K562 (cell line): Measurements from ENCODE around the gene INHA. TPM values are rescaled to one million over a fixed set of nuclear protein-coding genes. Genes with fewer than 3 reads are reported as not detected.

Experiments used
- ATAC-seq: fragments of 200-7000 bp; cut with Tn5 transposase; 3 replicates; pipeline ENCODE4 v1.9.1; 2020; ENCODE audit warnings: moderate library complexity
- BruUV-seq: library from RNA; stranded (reverse); fragments of 400-500 nt; replicated peaks from 2 replicates; lab custom pipeline; 2021; lab: Mats Ljungman, UMichigan
- CTCF ChIA-PET: fragments of 300-600 bp; formaldehyde crosslinking; extraction: SDS; loops from one replicate; lab custom pipeline; 2021; ENCODE audit warnings: low intra/inter-chr PET ratio; lab: Yijun Ruan, JAX
- POLR2A ChIA-PET: fragments of 300-600, 350-650 bp; sonication (Branson Sonifier 250); formaldehyde crosslinking; extraction: SDS; loops from one replicate; lab custom pipeline; 2021; ENCODE audit warnings: antibody characterized with exemption, inconsistent platforms; lab: Yijun Ruan, JAX
- DNase-seq, 4 experiments: peaks; one replicate each; pipeline versions ENCODE4 v3.0.0 to v3.0.0-alpha.2; 2011 to 2018; ENCODE audit warnings: low spot score in 3 of 4, mixed read lengths in 3 of 4; ENCODE audit errors: extremely low read depth in 1 of 4
- FAIRE-seq: peaks from 2 replicates; lab custom pipeline; 2011; peaks lifted over from hg19 to GRCh38; lab: Jason Lieb, UNC
- H2AFZ ChIP-seq: 2 replicates; pipeline ENCODE4 v1.6.0; 2011; ENCODE audit warnings: low read depth, low read length, control low read depth, inconsistent platforms
- H3K27ac ChIP-seq: fragments of 200-600 bp; 3 replicates; pipeline ENCODE4 v1.8.0; 2011; ENCODE audit warnings: low read depth, mild to moderate bottlenecking, control low read depth, inconsistent platforms, low read length, moderate library complexity, mixed read lengths; ENCODE audit errors: extremely low read depth
- H3K27me3 ChIP-seq, 2 experiments: fragments of 300-600 bp in 1 of 2; 2 replicates in 1 of 2; 3 replicates in 1 of 2; pipeline versions ENCODE4 v1.6.0 to v1.8.0; 2011; ENCODE audit warnings: inconsistent platforms in 2 of 2, low read length in 2 of 2, mild to moderate bottlenecking in 1 of 2, mixed read lengths in 1 of 2, moderate library complexity in 1 of 2; ENCODE audit not compliant: control insufficient read depth in 2 of 2, insufficient read depth in 2 of 2
- H3K36me3 ChIP-seq: fragments of 300-600 bp; 3 replicates; pipeline ENCODE4 v1.8.0; 2011; ENCODE audit warnings: mild to moderate bottlenecking, low read length, inconsistent platforms; ENCODE audit not compliant: control insufficient read depth, insufficient read depth
- H3K4me1 ChIP-seq, 2 experiments: fragments of 200-600 bp in 1 of 2; replicated peaks in 1 of 2; 2 replicates in 1 of 2; 3 replicates in 1 of 2; pipeline versions ENCODE4 v1.5.1 to v1.8.0; 2011; ENCODE audit warnings: inconsistent platforms in 2 of 2, low read length in 2 of 2, mild to moderate bottlenecking in 1 of 2, mixed read lengths in 1 of 2, moderate library complexity in 1 of 2; ENCODE audit not compliant: control insufficient read depth in 2 of 2, insufficient read depth in 2 of 2
- H3K4me2 ChIP-seq: 2 replicates; pipeline ENCODE4 v1.6.1; 2011; ENCODE audit warnings: low read length, control low read depth, inconsistent platforms, mixed read lengths; ENCODE audit not compliant: insufficient read depth
- H3K4me3 ChIP-seq: fragments of 200-600 bp; sonication (generic), shearing (Covaris generic); 2 replicates; pipeline ENCODE4 v1.5.1; 2016; ENCODE audit warnings: control low read depth, inconsistent platforms
- H3K79me2 ChIP-seq: fragments of 200-600 bp; 3 replicates; pipeline ENCODE4 v1.8.0; 2011; ENCODE audit warnings: low read length, inconsistent platforms; ENCODE audit not compliant: control insufficient read depth, insufficient read depth
- H3K9ac ChIP-seq, 2 experiments: 2 replicates each; pipeline versions ENCODE4 v1.6.0 to v1.6.1; 2011; ENCODE audit warnings: low read depth in 2 of 2, low read length in 2 of 2, control low read depth in 1 of 2, inconsistent platforms in 1 of 2, mild to moderate bottlenecking in 1 of 2, mixed read lengths in 1 of 2; ENCODE audit not compliant: insufficient read depth in 1 of 2
- H3K9me1 ChIP-seq: one replicate; pipeline ENCODE4 v1.6.0; 2011; ENCODE audit warnings: inconsistent platforms, mild to moderate bottlenecking, low read length, moderate library complexity; ENCODE audit not compliant: control insufficient read depth, insufficient read depth
- H3K9me3 ChIP-seq: replicated peaks from 2 replicates; pipeline ENCODE4 v1.5.1; 2011; ENCODE audit warnings: low read depth, low read length, inconsistent platforms; ENCODE audit not compliant: control insufficient read depth, insufficient read depth
- H4K20me1 ChIP-seq: replicated peaks from 2 replicates; pipeline ENCODE4 v1.6.1; 2011; ENCODE audit warnings: low read length, inconsistent platforms, mixed read lengths; ENCODE audit not compliant: control insufficient read depth, insufficient read depth
- CBFA2T3 ChIP-seq: fragments of 450-650 bp; IDR thresholded peaks from 2 replicates; pipeline ENCODE4 v1.6.1; 2017
- CCAR2 ChIP-seq: fragments of 200-400 bp; formaldehyde crosslinking; IDR thresholded peaks from 2 replicates; pipeline ENCODE4 v1.6.1; 2017; ENCODE audit warnings: mild to moderate bottlenecking, low read depth, low read length
- POLR2G ChIP-seq: fragments of 200-400 bp; formaldehyde crosslinking; IDR thresholded peaks from 2 replicates; pipeline ENCODE4 v1.6.1; 2017; ENCODE audit warnings: low read depth, mild to moderate bottlenecking, antibody characterized with exemption, low read length, moderate library complexity
- PRDM10 ChIP-seq: fragments of 450-650 bp; IDR thresholded peaks from 2 replicates; pipeline ENCODE4 v1.6.1; 2018; ENCODE audit not compliant: partially characterized antibody
- TAL1 ChIP-seq: fragments of 450-650 bp; IDR thresholded peaks from 2 replicates; pipeline ENCODE4 v1.6.1; 2016; ENCODE audit warnings: mild to moderate bottlenecking
- XRCC4 ChIP-seq: IDR thresholded peaks from one replicate; pipeline ENCODE4 v1.6.1; 2011; ENCODE audit not compliant: insufficient read depth, insufficient read length; ENCODE audit errors: extremely low read depth
- WGBS: fragments of 100-300 bp; shearing (Covaris generic); methylation state at CpG from one replicate; pipeline ENCODE4 v1.1.6; 2016; ENCODE audit warnings: low coverage, mixed read lengths; ENCODE audit not compliant: insufficient coverage; ENCODE audit errors: missing lambda C conversion rate; 5-methylcytosine and 5-hydroxymethylcytosine counted together
- in situ Hi-C: fragments of 300-500 bp; cut with MboI; formaldehyde crosslinking; loops from 4 replicates; pipeline ENCODE4 v1.15.0; 2018; ENCODE audit warnings: inconsistent platforms, mixed read lengths
- intact Hi-C: fragments of 100-400 bp; cut with micrococcal nuclease; formaldehyde crosslinking; loops from 2 replicates; pipeline ENCODE4 v1.14.2; 2022
- polyA plus RNA-seq, 8 experiments: library from polyadenylated mRNA; depleted of rRNA in 4 of 8; stranded (reverse) in 5 of 8; unstranded in 3 of 8; fragments of >200 nt; fragmentation: Nextera tagmentation in 2 of 8; fragmentation: Illumina TruSeq in 1 of 8; extraction: Ambion mirVana in 2 of 8; extraction: Trizol in 1 of 8; gene quantifications; 2 replicates each; pipeline versions ENCODE4 v1.2.1 to v1.2.3, GENCODE V29; 2011 to 2014; ENCODE audit warnings: inconsistent platforms in 1 of 8, missing spikeins in 1 of 8
- total RNA-seq, 7 experiments: library from RNA; depleted of rRNA in 6 of 7; stranded (reverse); fragments of >200 nt in 6 of 7; fragmentation: Illumina TruSeq in 2 of 7; extraction: Trizol in 2 of 7; gene quantifications; 2 replicates each; pipeline versions ENCODE4 v1.2.1 to v1.2.3, GENCODE V29; 2011 to 2021; ENCODE audit warnings: low replicate concordance in 1 of 7
- TF ChIP-seq, protein P1 (sequence below): fragments of 200-800 bp; sonication (Bioruptor generic); IDR thresholded peaks from 2 replicates; pipeline ENCODE4 v1.6.1; 2017; ENCODE audit warnings: missing genetic modification characterization, missing compliant biosample characterization
- TF ChIP-seq, protein P2 (sequence below): fragments of 250-450 bp; sonication (Bioruptor Pico); IDR thresholded peaks from 2 replicates; pipeline ENCODE4 v1.5.0; 2020; ENCODE audit warnings: mild to moderate bottlenecking, borderline replicate concordance

Gene INHA
- total and polyA plus RNA-seq, 9 of the 15 experiments (the other 6 are each of a cell fraction or from before 2014, with no cell fraction given), result 0.07 to 1.9 (median 0.40) TPM

DNA sequence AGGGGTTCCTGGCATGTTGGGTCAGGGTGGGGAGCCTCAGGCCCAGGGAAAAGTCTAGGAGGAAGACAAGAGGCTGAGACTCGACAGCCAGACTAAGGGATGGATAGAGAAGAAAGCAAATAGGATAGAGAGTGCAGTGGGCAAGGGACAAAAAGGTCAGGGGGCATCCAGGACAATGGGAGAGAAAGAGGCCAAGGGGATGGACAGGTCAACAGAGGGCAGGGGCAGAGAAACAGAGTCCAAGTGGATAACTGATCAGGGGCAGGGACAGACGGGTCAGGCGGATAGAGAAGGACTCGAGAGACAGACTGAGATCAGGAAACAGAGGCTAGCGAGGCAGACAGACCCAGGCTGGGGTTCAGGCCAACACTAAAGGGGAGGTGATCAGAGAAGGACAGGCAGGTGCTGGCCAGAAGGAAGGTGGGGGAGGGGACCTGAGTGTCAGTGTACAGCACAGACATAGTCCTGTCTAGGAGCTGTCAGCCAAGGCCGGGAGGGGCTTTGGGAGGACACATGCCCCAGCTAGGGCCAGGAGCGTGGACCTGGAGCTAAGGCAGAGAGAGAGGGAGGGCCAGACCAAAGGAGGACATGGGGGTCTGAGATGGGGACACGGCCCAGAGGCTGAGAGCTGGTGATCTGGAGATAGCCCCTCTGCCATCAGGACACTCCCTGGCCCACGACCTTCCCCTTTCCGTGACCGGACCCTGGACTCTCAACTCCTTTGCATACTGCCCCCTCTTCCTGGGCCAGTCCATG, 45.6 kb upstream of the INHA start (continued):
- TF ChIP-seq PRDM10, result peak; percentile 63
- no peak for TF ChIP-seq XRCC4
- no peak for TF ChIP-seq TAL1
- peak; percentile 24; the same call in 1 of the 2 replicates for TF ChIP-seq CBFA2T3

GRCh38 chr2:219527076-219527394, 45.1 kb upstream of the INHA start:
- peak overlapping the region; percentile 74 for H3K4me2 ChIP-seq
- ATAC-seq (no peak), FAIRE-seq (no peak), DNase-seq (no peak)
- intact Hi-C loops (no loop called here), in situ Hi-C loops (loop anchor here (5.0 to 10.0 kb wide), 2 partner anchors 35 to 52 kb away; no protein-coding TSS in a partner anchor)
- H3K79me2 ChIP-seq, result peaks cover 85% of the 10 kb centered on the region
- peaks cover 72 to 85% of the 10 kb centered on the region in 2 experiments for H3K4me1 ChIP-seq
- CTCF ChIA-PET, result interaction anchor here (0.8 kb wide), 1 partner anchor 51 kb away, joined by 3 read pairs; no protein-coding TSS in a partner anchor
- no peaks in the 10 kb centered on the region for H3K27me3 ChIP-seq
- no peaks in the 10 kb centered on the region for H4K20me1 ChIP-seq
- BruUV-seq, result no TSS peak
- H3K9me3 ChIP-seq, result no peaks in the 10 kb centered on the region
- 69% methylated on average over 3 of the region's 6 CpGs for WGBS
- H3K36me3 ChIP-seq, result peaks cover 35% of the 10 kb centered on the region; the same call in 2 of the 3 replicates
- no peak overlapping the region for H3K4me3 ChIP-seq
- no peaks in the 10 kb centered on the region for H3K9me1 ChIP-seq
- H2AFZ ChIP-seq, result no peak overlapping the region
- peak overlapping the region; percentile 58 to 83 for H3K9ac ChIP-seq
- H3K27ac ChIP-seq, result peak overlapping the region; percentile 71
- POLR2A ChIA-PET, result interaction anchor here (0.5 to 0.7 kb wide), 3 partner anchors 12 to 139 kb away, joined by 3 to 4 read pairs (median 3); partner anchors contain the start of gene GMPPA
- TF ChIP-seq, protein P1, sequence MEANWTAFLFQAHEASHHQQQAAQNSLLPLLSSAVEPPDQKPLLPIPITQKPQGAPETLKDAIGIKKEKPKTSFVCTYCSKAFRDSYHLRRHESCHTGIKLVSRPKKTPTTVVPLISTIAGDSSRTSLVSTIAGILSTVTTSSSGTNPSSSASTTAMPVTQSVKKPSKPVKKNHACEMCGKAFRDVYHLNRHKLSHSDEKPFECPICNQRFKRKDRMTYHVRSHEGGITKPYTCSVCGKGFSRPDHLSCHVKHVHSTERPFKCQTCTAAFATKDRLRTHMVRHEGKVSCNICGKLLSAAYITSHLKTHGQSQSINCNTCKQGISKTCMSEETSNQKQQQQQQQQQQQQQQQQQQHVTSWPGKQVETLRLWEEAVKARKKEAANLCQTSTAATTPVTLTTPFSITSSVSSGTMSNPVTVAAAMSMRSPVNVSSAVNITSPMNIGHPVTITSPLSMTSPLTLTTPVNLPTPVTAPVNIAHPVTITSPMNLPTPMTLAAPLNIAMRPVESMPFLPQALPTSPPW (CRISPR knock-in tag), result peak; percentile 19; the same call in 1 of the 2 replicates
- TF ChIP-seq, protein P2, sequence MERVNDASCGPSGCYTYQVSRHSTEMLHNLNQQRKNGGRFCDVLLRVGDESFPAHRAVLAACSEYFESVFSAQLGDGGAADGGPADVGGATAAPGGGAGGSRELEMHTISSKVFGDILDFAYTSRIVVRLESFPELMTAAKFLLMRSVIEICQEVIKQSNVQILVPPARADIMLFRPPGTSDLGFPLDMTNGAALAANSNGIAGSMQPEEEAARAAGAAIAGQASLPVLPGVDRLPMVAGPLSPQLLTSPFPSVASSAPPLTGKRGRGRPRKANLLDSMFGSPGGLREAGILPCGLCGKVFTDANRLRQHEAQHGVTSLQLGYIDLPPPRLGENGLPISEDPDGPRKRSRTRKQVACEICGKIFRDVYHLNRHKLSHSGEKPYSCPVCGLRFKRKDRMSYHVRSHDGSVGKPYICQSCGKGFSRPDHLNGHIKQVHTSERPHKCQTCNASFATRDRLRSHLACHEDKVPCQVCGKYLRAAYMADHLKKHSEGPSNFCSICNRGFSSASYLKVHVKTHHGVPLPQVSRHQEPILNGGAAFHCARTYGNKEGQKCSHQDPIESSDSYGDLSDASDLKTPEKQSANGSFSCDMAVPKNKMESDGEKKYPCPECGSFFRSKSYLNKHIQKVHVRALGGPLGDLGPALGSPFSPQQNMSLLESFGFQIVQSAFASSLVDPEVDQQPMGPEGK (CRISPR knock-in tag), result no peak
- TF ChIP-seq POLR2G (0 out of 2 replicates have a peak, but pooled peaks have one; percentile 16), CCAR2 (no peak)
- TF ChIP-seq, all 486 proteins: peak for 2
